Activated CD8-positive, alpha-beta memory T cell treated with anti-CD3 and anti-CD28 coated beads, Interleukin-2, amount 10 ng/mL, durations not matched to agents 7 days and 5 days (primary cell): ENCODE measurements around the gene MAGOH. TPM values are rescaled to one million over a fixed set of nuclear protein-coding genes. Genes with fewer than 3 reads are reported as not detected.
A peak's percentile ranks its signal among the peaks of the same experiment; 100 is the strongest.
"Not testable (repeated sequence)": the region's sequence is repeated elsewhere in the genome, so short reads cannot be mapped to it uniquely, and the experiment has no call there.

Source experiments
- ATAC-seq: fragments of 150-1000 bp; cut with Tn5 transposase; one replicate; pipeline ENCODE4 v1.10.0; 2021; ENCODE audit warnings: moderate library complexity
- CTCF ChIA-PET: fragments of 350-600 bp; sonication (Branson Sonifier 250); formaldehyde crosslinking; loops from one replicate; lab custom pipeline; 2021; ENCODE audit warnings: antibody characterized with exemption; lab: Charles Lee
- DNase-seq: peaks from one replicate; pipeline ENCODE4 v3.0.0-alpha.2; 2020
- H3K27ac Mint-ChIP-seq: one replicate; pipeline ENCODE4 v1.8.0; 2021; ENCODE audit warnings: mild to moderate bottlenecking, mixed read lengths
- H3K27me3 Mint-ChIP-seq: one replicate; pipeline ENCODE4 v1.8.0; 2021; ENCODE audit warnings: mixed read lengths
- H3K36me3 Mint-ChIP-seq: one replicate; pipeline ENCODE4 v1.8.0; 2021; ENCODE audit warnings: mild to moderate bottlenecking, mixed read lengths
- H3K4me1 Mint-ChIP-seq: one replicate; pipeline ENCODE4 v1.8.0; 2021; ENCODE audit warnings: mixed read lengths
- H3K4me3 Mint-ChIP-seq: one replicate; pipeline ENCODE4 v1.8.0; 2021; ENCODE audit warnings: mild to moderate bottlenecking, moderate library complexity, mixed read lengths
- H3K9me3 Mint-ChIP-seq: one replicate; pipeline ENCODE4 v1.8.0; 2022; ENCODE audit warnings: low read depth, mixed read lengths
- total RNA-seq, 2 experiments: library from RNA; stranded (reverse); gene quantifications; one replicate each; pipeline ENCODE4 v1.2.3, GENCODE V29; 2021

The MAGOH gene
- total RNA-seq, 2 experiments from 2014 or later, result 72.9 to 80.1 TPM

GRCh38 chr1:53186533-53186932 lies 51.8 kb downstream of the MAGOH start:
- Mint-ChIP-seq H3K27ac (no peak overlapping the region), H3K4me1 (no peaks in the 10 kb centered on the region), H3K36me3 (no peaks in the 10 kb centered on the region), H3K27me3 (peaks cover 11% of the 10 kb centered on the region), H3K9me3 (no peaks in the 10 kb centered on the region), H3K4me3 (no peak overlapping the region)
- CTCF ChIA-PET, result interaction anchor here (0.8 to 2.1 kb wide), 6 partner anchors 10 to 361 kb away, joined by 3 to 15 read pairs (median 5); partner anchors contain the start of genes CPT2 and ECHDC2
- ATAC-seq, result no peak
- no peak for DNase-seq

DNA sequence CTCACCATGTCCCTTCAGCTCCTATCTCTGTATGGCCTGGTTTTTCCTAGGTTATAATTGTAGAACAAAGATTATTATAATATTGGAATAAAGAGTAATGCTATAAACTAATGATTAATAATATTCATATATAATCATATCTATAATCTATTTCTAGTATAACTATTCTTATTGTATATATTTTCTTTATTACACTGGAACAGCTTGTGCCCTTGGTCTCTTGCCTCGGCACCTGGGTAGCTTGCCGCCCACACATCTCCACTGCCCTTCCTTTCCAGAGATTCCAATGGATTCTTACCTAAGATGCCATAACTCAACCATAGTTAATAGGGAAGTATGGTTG lies 52.4 kb downstream of the MAGOH start:
- H3K36me3 Mint-ChIP-seq, DNase-seq, H3K27ac Mint-ChIP-seq, H3K4me3 Mint-ChIP-seq, H3K9me3 Mint-ChIP-seq, ATAC-seq, H3K4me1 Mint-ChIP-seq: not testable (repeated sequence)
- H3K27me3 Mint-ChIP-seq, result peaks cover 14% of the 10 kb centered on the region
- CTCF ChIA-PET, result interaction anchor here (0.8 to 2.1 kb wide), 7 partner anchors 9 to 360 kb away, joined by 3 to 15 read pairs (median 5); partner anchors contain the start of genes CPT2 and ECHDC2

GRCh38 chr1:53183095-53183990 lies 55.0 kb downstream of the MAGOH start:
- Mint-ChIP-seq H3K9me3 (no peaks in the 10 kb centered on the region), H3K36me3 (no peaks in the 10 kb centered on the region), H3K27ac (no peak overlapping the region), H3K4me1 (no peaks in the 10 kb centered on the region), H3K27me3 (peaks cover 22% of the 10 kb centered on the region), H3K4me3 (no peak overlapping the region)
- ATAC-seq, result no peak
- CTCF ChIA-PET, result interaction anchor here (0.7 to 1.5 kb wide), 9 partner anchors 9 to 484 kb away, joined by 3 to 11 read pairs (median 4); no protein-coding TSS in a partner anchor
- no peak for DNase-seq

DNA sequence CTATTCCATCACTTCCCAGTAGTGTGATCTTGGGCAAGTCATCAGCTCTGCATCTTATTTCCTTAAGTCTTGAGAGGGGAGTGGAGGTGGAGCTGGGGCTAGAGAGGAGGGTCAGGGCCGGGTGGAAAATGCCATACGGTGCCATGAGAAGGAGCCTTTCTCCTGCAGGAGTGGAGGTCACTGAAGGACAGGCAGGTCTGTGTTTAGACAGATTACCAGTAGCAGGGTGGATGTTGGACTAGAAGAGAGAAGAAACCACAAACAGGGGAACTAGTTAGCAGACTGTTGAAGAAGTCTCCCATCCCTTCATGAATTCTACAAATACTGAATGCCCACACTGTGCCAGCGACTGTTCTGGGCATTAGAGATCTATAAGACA lies 55.6 kb downstream of the MAGOH start:
- Mint-ChIP-seq H3K4me3 (no peak overlapping the region), H3K27me3 (peaks cover 19% of the 10 kb centered on the region), H3K27ac (no peak overlapping the region), H3K9me3 (no peaks in the 10 kb centered on the region), H3K36me3 (no peaks in the 10 kb centered on the region), H3K4me1 (no peaks in the 10 kb centered on the region)
- DNase-seq (no peak), ATAC-seq (no peak)
- CTCF ChIA-PET, result interaction anchor here (0.6 to 4.1 kb wide), 17 partner anchors 9 to 484 kb away, joined by 3 to 17 read pairs (median 3); no protein-coding TSS in a partner anchor

DNA sequence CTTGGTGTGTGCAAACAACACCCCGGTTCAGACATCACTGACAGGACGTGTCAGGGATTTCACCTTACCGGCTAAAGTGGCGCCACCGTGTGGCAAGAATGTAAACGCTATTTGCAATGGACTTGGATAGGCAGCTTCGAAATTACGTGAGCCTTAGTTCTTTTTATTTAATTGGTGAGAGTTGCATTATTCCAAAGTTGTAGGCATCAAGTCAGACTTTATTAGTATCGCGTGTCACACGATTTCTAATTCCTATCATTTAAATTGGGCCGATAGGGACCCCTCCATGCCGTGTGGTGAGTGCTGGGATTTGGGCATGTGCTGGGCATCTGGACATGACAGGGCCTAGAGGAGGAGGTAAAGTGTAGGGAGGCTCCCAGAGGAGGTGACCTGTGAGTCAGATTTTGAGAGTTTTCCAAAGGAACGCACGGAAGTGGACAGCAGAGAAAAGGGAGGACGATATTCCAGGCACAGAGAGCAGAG lies 56.2 kb downstream of the MAGOH start:
- Mint-ChIP-seq H3K4me3 (no peak overlapping the region), H3K4me1 (no peaks in the 10 kb centered on the region), H3K27me3 (peaks cover 14% of the 10 kb centered on the region), H3K9me3 (no peaks in the 10 kb centered on the region), H3K36me3 (no peaks in the 10 kb centered on the region), H3K27ac (no peak overlapping the region)
- ATAC-seq (peak; percentile 90), DNase-seq (peak; percentile 89)
- CTCF ChIA-PET, result interaction anchor here (0.6 to 4.1 kb wide), 17 partner anchors 9 to 483 kb away, joined by 3 to 17 read pairs (median 3); no protein-coding TSS in a partner anchor

DNA sequence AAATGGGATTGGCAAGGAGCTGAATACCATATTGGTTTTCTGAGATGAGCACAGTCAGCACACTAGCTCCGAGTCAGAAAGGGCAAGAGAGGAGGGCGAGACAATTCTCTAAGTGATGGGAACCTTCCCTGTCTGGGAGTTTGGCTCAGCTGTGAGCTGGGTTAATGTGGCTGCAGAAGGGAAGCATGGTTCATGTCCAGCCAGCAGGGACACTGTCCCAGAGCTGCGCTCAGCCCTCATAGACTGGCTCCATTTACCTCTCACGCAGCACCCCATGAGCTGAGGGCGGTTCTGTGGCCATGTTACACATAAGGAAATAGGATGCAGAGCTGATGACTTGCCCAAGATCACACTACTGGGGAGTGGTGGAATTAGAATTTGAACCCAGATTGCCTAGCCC lies 57.4 kb downstream of the MAGOH start:
- Mint-ChIP-seq H3K4me3 (no peak overlapping the region), H3K9me3 (no peaks in the 10 kb centered on the region), H3K27me3 (peaks cover 18% of the 10 kb centered on the region), H3K27ac (no peak overlapping the region), H3K4me1 (no peaks in the 10 kb centered on the region), H3K36me3 (no peaks in the 10 kb centered on the region)
- no peak for ATAC-seq
- no peak for DNase-seq
- CTCF ChIA-PET, result interaction anchor here (0.5 to 4.1 kb wide), 4 partner anchors 17 to 441 kb away, joined by 3 to 17 read pairs (median 4); no protein-coding TSS in a partner anchor

- Mint-ChIP-seq H3K27ac (no peak overlapping the region), H3K36me3 (no peaks in the 10 kb centered on the region), H3K27me3 (peaks cover 22% of the 10 kb centered on the region), H3K4me3 (no peak overlapping the region), H3K9me3 (no peaks in the 10 kb centered on the region), H3K4me1 (no peaks in the 10 kb centered on the region)
- DNase-seq (no peak), ATAC-seq (no peak)
- CTCF ChIA-PET, result interaction anchor here (1.4 to 4.1 kb wide), 2 partner anchors 275 to 440 kb away, joined by 3 to 17 read pairs; no protein-coding TSS in a partner anchor
Measured at GRCh38 chr1:53180226-53180625, 58.1 kb downstream of the MAGOH start.

Other genes with a start within 250 kb of the MAGOH start
- not detected for gene PODN, start 176.3 kb downstream of the MAGOH start, total RNA-seq
- not detected for gene SLC1A7, start 95.9 kb downstream of the MAGOH start, total RNA-seq
- gene CPT2, start 41.7 kb downstream of the MAGOH start, total RNA-seq, result 10 to 100 TPM; 11.5 to 13.5 TPM
- 10 to 100 TPM; 41.4 to 48.2 TPM for gene CZIB, start 17.9 kb downstream of the MAGOH start, total RNA-seq
- gene LRP8, start 89.6 kb upstream of the MAGOH start, total RNA-seq, result 10 to 100 TPM; 65.1 to 82.5 TPM
- not detected for gene DMRTB1, start 220.9 kb upstream of the MAGOH start, total RNA-seq